ENCODE data around the gene GPR22.

- no peak for TF ChIP-seq CTCF (conservative IDR thresholded peaks at IDR 0.05; ENCODE audit: low read depth, low read length)
- TF ChIP-seq, protein P1, sequence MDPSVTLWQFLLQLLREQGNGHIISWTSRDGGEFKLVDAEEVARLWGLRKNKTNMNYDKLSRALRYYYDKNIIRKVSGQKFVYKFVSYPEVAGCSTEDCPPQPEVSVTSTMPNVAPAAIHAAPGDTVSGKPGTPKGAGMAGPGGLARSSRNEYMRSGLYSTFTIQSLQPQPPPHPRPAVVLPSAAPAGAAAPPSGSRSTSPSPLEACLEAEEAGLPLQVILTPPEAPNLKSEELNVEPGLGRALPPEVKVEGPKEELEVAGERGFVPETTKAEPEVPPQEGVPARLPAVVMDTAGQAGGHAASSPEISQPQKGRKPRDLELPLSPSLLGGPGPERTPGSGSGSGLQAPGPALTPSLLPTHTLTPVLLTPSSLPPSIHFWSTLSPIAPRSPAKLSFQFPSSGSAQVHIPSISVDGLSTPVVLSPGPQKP (IDR thresholded peaks at IDR 0.05; ENCODE audit: borderline replicate concordance, low read depth, low read length): no peak
Observed at GRCh38 chr7:107471292-107472070, 1.6 kb downstream of the GPR22 start.

All from IMR-90 (cell line).